ENCODE results near the gene MYO1D.
"Not testable (repeated sequence)": the region's sequence is repeated elsewhere in the genome, so short reads cannot be mapped to it uniquely, and the experiment has no call there.

Gene MYO1D

GRCh38 chr17:32564325-32564724, 312.6 kb downstream of the MYO1D start:
- DNase-seq, result no peak

GRCh38 chr17:32563583-32563982, 313.3 kb downstream of the MYO1D start:
- DNase-seq, result no peak

DNA sequence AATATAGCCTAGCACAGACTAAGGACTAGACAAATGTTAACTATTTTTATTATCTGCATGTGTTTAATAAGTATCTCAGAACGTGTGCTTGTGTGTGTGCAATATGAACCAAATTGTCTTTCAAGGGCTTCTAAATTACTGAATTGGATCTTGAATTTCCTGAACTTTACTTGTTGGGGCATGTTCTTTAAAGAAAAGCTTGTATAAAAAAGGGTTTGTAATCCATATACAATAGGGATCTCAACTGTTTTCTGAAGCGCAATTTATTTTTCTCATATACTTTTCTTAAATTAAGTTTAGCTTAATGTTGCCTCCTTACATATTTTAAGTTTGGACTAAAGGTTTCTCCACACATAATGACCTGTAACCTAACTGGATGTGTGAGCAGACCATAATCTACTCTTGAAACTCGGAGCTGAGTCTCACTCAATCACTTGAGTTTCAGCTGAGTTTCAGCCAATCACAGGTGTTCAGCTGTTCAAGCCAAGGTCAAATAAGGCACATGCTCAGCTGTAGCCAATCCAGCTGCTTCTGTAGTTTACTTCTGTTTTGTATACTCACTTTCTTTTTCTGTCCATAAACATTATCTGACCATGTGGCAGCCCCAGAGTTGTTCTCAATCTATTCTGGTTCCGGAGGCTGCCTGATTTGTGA, 317.8 kb downstream of the MYO1D start:
- DNase-seq, result no peak

DNA sequence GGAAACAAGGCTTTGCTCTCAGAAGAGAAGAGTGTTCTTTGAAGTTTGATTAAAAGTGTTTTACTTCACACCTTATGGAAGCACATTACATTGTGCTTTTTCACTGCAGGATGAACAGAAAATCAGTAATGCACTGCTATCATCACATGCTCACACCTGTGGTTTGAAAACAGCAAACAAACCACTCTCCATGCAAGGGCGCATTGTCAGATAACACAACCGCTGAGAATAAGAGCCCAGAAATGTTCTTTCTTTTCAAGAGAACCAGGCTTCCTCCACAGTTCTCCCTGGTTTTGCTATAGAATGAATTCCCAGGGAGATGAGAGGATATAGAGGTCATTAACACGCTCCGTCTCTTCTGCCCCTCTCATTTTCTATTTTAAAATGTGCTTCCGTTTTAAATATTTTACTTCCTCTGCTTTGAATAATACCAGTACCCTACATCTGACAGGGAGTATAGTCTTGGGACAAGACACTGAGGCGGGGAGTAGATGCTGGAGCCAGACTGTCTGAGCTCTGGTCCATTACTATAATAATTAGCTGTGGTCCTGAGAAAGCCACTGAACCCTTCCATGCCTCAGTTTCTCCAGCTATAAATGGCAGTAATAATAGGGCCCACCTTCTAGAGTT, 318.5 kb downstream of the MYO1D start:
- DNase-seq, result no peak

GRCh38 chr17:32555611-32556310, 321.2 kb downstream of the MYO1D start:
- no peak for DNase-seq

DNA sequence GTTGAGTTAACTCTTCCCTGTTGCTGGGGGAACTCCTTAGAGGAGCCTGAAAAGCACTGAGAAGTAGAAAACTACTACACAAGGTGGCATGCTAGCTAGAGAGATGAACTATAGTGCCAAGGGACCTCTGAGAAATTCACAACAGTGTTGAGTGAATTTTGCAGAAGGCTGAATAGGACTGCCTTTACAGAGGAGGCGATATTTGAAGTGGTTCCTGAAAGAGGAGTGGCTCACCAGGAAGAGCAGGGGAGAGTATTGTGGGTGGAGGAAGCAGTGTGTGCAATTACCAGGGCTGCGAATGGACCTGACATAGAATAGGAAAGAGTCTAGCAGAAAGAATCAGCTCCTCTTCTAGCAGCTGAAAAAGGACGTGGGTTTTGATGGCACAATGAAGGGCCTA, 323.8 kb downstream of the MYO1D start:
- no peak for DNase-seq

DNA sequence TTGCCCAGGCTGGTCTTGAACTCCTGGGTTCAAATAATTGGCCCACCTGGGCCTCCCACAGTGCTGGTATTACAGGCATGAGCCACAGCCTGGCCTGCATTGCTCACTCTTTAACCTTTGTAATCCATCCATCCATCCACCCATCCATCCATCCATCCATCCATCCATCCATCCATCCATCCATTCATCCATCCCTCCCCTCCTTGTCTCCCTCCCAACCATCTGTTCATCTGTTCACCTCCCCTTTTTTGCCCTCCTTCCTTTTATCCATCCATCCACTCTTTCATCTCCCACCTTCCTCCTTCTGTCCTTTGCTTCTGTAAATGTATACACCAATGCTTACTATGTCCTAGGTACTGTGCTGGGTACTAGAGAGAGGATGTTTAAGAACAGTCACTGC, 324.6 kb downstream of the MYO1D start:
- DNase-seq, result no peak

DNA sequence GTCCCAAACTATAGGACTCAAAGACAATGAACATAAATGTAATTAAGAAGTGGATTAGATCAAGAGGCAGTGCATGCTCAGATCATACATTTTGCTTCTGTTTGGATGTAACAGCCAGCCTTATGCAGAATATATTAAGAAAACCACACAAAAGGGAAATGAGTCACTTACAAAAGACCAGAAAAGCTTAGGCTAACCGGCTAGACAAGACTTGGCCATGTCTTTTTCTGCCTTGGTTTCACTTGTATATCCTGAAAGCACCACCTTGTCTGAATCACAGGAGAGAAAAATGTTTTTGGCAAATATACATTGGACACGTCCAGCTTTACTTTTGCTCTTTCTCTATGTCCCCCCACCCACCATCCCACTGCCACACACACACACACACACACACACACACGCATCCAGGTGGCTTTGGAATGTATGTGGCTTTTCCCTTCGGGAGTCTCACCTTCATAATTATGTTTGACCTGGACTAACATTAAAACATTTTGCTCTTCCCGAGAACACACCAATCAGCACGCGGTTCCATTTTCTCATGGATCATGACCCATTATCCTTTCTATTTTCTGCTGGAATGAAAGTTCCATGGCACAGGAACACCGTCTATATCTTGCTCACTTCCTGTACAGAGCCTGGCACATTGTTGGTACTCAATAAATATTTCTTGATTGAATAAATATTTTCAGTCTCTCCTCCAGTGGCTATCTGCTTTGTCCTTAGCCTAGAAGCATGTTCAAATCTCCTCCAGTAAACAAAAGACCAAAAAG, 325.6 kb downstream of the MYO1D start:
- no peak for DNase-seq

- DNase-seq, result no peak
Observed at GRCh38 chr17:32549559-32549958, 327.4 kb downstream of the MYO1D start.

- no peak for DNase-seq
Observed at GRCh38 chr17:32546031-32546444, 330.9 kb downstream of the MYO1D start.

DNA sequence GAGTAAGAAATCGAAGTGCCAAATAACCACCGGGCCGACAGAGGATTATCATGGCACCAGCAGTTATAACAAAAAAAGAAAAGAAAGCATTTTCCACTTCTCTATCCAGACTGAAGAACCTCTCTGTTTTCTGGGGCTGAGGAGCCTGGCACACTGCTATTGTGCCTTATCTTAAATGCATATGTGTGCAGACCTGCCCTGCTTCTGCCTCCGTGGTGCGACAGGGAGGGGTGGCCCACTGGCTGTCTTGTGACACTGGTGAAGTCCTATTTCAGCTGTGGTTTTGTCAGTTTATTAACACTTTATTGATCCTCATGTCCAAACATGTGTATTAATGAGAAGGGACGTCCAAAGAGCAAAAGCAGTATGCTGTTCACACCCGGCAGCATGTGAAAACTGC, 334.7 kb downstream of the MYO1D start:
- DNase-seq, result no peak

GRCh38 chr17:32541640-32542039, 335.3 kb downstream of the MYO1D start:
- no peak for DNase-seq

- DNase-seq, result no peak
Observed at GRCh38 chr17:32536736-32537643, 339.9 kb downstream of the MYO1D start.

DNA sequence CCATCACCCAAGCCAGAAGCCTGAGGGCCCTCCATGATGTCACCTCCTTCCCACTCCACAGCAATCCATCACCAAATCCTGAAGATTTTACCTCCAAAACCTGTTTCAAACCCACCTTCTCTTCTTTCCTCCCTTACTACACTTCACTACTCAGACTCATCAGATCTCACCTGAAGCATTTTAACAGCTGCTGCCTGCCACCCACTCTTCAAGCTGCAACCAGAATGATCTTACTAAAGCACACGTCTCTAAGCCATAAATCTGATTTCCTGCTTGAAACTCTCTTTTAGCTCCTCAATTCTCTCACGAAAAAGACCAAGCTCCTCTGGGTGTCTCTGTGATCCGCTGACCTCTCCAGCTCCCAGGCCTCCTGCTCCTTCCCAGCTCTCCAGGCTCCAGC, 343.6 kb downstream of the MYO1D start:
- no peak for DNase-seq

GRCh38 chr17:32529604-32530003, 347.3 kb downstream of the MYO1D start:
- peak; percentile 80 for DNase-seq

DNA sequence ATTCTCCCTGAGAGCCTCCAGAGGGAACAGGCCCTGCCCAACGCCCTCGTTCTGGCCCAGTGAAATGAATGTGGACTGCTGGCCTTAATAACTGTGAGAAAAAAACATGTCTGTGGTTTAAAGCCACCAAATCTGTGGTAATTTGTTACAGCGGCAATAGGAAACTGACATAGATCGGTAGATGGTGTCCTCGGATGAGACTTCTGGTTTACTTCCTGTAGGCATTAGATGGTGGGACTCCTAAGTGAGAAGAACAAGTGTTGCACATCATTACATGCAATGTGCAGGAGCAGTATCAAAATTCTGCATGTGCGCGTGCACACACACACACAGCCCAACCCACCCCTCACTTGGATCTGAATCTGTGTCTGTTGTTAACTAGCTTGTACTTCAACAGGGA, 348.1 kb downstream of the MYO1D start:
- DNase-seq, result no peak

GRCh38 chr17:32527146-32527545, 349.8 kb downstream of the MYO1D start:
- DNase-seq, result no peak

GRCh38 chr17:32525122-32525521, 351.8 kb downstream of the MYO1D start:
- DNase-seq, result no peak

- DNase-seq, result not testable (repeated sequence)
Observed at GRCh38 chr17:32524553-32524880, 352.4 kb downstream of the MYO1D start.

- no peak for DNase-seq
Observed at GRCh38 chr17:32523827-32524552, 352.9 kb downstream of the MYO1D start.

- DNase-seq, result no peak
Observed at GRCh38 chr17:32523017-32523680, 353.8 kb downstream of the MYO1D start.

All from NCI-H2171 (cell line).